GM18520 (cell line): Measurements from ENCODE around the gene SLC37A4.
A peak's percentile ranks its signal among the peaks of the same experiment; 100 is the strongest.
"Not testable (repeated sequence)": the region's sequence is repeated elsewhere in the genome, so short reads cannot be mapped to it uniquely, and the experiment has no call there.

ENCODE experiments used
- ATAC-seq: cut with Tn5 transposase; IDR thresholded peaks from one replicate; pipeline ENCODE4 v1.9.1; 2021; ENCODE audit not compliant: unreplicated experiment

SLC37A4 gene

GRCh38 chr11:119018074-119018938, 12.4 kb downstream of the SLC37A4 start, which contains the start of the genes RPS25 and TRAPPC4:
Gene RPS25 (minus strand): TSS chr11:119018343. CDS start chr11:119018284, 59 bp downstream.
Gene TRAPPC4 (plus strand): TSS chr11:119018766. CDS start chr11:119018796, 30 bp downstream.
- ATAC-seq: peak; percentile 81

- ATAC-seq: not testable (repeated sequence)
Measured at GRCh38 chr11:119017377-119017776, 13.3 kb downstream of the SLC37A4 start.

GRCh38 chr11:119016216-119017009, 14.3 kb downstream of the SLC37A4 start:
- ATAC-seq: no peak

- ATAC-seq: no peak
Measured at GRCh38 chr11:119015054-119015611, 15.5 kb downstream of the SLC37A4 start.

GRCh38 chr11:119014209-119014924, 16.3 kb downstream of the SLC37A4 start:
- no peak for ATAC-seq

GRCh38 chr11:119012629-119013170, 18.0 kb downstream of the SLC37A4 start:
- ATAC-seq: no peak

- no peak for ATAC-seq
Measured at GRCh38 chr11:119011476-119012053, 19.1 kb downstream of the SLC37A4 start.

GRCh38 chr11:119006656-119007055, 24.0 kb downstream of the SLC37A4 start:
- no peak for ATAC-seq

- no peak for ATAC-seq
Measured at GRCh38 chr11:119000906-119001305, 29.8 kb downstream of the SLC37A4 start.

GRCh38 chr11:118998822-118999221, 31.9 kb downstream of the SLC37A4 start:
- no peak for ATAC-seq

GRCh38 chr11:118998388-118998717, 32.3 kb downstream of the SLC37A4 start:
- peak; percentile 3 for ATAC-seq

- peak; percentile 80 for ATAC-seq
Measured at GRCh38 chr11:118997627-118998387, 32.9 kb downstream of the SLC37A4 start, which contains the start of gene CENATAC. Gene CENATAC (plus strand): TSS chr11:118998138. CDS start chr11:118998198, 60 bp downstream.

- no peak for ATAC-seq
Measured at GRCh38 chr11:118996926-118997626, 33.6 kb downstream of the SLC37A4 start.

- not testable (repeated sequence) for ATAC-seq
Measured at GRCh38 chr11:118991486-118992038, 39.1 kb downstream of the SLC37A4 start.

- ATAC-seq: no peak
Measured at GRCh38 chr11:118988280-118988679, 42.4 kb downstream of the SLC37A4 start.

GRCh38 chr11:118984825-118985224, 45.9 kb downstream of the SLC37A4 start:
- no peak for ATAC-seq

- not testable (repeated sequence) for ATAC-seq
Measured at GRCh38 chr11:118984337-118984736, 46.3 kb downstream of the SLC37A4 start.

GRCh38 chr11:118980191-118980881, 50.3 kb downstream of the SLC37A4 start:
- ATAC-seq: no peak
